HG03378 (cell line): ENCODE results near the gene NF2.

Source experiments
- ATAC-seq: cut with Tn5 transposase; IDR thresholded peaks from one replicate; pipeline ENCODE4 v1.9.1; 2021; ENCODE audit warnings: mild to moderate bottlenecking, moderate library complexity; ENCODE audit not compliant: unreplicated experiment

Gene NF2

GRCh38 chr22:29700900-29701154 is 97.4 kb downstream of the NF2 start:
- no peak for ATAC-seq

DNA sequence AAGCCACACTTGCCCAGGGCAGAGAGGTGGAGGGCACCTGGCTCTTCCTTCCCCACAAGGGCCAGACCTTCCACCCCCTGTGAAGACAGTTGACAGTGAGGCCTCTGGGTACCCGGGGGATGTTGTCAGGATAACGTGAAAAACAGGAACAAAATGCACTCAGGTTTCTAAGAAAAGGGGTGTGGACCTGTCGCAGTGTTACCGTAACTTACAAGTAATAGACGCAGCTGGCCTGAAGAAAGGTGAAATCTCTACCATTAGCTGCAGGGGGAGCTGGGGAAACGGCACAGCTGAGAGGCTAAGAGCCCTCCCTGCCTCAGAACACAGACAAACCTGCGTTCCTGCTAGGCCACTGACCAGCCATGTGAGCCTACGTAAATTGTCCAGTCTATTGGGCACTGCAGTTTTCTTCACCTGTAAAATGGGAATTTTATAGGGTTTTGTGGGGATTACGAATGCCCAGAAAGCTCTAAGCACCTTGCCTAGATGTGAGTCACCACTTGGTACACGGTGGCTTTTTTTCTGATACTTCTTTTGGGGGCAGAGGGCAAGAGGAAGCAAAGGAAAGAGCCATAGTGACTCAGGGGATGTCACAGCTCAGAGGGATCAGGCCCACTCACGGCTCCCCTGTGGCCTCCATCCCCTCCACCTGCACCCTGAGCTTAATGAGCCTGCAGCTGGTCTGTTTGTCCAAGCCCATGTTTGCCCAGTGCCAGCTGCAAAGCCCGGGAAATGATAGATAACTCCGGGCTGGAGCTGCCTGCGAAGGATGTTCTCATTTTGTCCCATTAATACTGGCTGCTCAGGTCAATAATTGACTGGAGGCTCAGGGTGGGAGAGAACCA is 97.9 kb downstream of the NF2 start:
- ATAC-seq = no peak

DNA sequence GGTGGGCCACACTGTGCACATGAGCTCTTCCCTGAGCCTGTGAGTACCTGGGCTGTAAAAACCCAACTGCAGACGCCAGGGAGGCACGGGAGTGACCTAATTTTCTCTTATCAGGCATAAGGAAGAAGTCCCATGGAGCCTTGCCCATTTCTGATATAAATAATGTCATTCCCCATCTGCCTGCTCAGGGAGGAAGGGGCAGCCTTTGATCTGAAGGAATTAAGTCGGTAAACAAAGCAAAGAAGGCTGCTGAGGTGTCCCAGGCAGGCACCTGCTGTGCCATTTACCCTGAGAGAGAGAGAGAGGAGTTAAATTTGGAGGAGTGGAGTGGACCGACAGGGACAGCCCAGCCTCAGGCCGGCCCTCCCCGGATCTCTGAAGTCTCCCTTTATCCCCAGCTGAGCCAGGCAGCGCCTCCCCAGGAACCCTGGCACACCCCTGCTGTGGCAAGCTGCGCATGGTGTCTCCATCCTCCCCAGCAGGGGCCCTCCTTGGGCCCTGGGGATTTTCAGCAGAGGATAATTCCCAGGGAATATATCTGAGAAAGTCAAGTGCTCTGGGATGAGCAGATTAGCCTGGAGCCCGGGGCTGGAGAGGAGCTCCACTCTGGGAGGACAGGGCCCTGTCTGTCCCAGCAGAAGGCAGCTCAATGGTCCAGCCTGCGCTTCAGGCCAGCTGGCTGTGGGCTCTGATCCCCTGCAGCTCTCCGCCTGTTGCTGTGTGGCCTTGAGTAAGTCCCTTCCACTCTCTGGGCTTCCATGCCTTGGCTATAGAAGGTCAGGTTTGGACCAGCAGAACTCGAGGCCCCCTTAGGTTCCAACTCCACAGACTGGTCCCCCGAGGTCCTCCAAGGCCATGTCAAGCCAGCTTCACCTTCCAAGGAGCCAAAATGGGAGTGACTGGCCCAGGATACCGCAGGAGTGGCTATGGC is 98.8 kb downstream of the NF2 start:
- no peak for ATAC-seq

DNA sequence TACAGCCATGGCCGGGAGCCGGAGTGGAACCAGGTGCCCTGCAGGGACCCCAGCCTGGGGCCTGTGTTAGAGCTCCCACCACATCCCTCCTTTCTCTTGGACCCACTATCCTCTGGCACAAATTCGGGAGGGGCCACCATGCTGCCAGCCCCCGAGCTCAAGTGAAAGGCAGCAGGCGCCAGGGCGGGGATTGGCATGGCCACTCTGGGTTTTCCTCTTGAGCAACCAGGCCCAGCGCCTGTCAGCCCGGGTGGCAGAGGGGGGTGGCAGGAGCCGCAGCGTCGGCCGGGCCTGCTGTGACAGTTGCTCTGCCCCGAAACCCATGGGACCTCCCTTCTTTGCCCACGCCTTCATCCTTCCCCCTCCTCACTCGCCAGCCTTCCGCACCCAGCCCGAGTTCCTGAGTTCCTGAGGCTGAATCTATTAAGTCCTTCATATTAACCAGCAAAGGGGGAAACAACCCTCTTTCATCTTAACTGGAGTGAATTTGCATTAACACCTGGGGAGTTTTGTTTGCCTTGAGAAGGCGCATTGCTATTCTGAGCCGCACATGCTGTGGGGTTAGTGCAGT is 99.6 kb downstream of the NF2 start:
- no peak for ATAC-seq

- no peak for ATAC-seq
Observed at GRCh38 chr22:29703569-29704195, 100.2 kb downstream of the NF2 start.

DNA sequence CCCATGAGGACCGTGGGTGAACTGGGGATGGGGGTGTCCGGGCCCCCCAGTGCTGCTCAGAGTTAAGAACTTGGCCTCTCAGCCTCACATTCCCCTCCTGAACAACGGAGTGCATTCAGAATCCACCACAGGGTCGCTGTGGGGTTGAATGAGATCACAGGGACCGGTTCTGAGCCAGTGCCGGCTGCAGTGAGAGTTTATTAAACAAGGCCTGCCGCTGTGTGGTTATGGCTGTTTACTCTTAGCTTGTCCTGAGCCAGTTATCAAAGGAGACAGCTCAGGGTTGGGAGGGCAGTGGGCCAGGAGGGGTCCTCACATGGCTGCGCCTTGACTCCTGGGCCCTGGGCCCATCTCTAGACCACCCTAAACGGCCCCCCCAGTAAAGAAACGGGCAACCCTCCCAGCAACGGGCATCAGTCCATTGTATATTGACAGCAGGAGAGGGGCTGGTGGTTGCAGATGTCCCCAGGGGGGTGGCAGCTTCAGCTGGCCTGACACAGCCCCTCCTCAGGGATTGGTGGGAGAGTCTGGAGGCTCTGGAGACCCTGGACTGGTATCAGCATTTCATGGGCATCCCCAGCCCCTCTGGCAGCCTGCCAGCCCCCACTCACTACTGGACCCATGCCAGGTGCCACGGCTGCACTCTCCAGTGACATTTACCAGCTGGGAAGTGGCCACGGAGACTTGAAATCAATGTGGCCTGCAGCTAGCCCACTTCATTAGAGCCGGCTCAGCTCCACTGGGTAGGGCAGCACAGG is 101.3 kb downstream of the NF2 start:
- no peak for ATAC-seq

DNA sequence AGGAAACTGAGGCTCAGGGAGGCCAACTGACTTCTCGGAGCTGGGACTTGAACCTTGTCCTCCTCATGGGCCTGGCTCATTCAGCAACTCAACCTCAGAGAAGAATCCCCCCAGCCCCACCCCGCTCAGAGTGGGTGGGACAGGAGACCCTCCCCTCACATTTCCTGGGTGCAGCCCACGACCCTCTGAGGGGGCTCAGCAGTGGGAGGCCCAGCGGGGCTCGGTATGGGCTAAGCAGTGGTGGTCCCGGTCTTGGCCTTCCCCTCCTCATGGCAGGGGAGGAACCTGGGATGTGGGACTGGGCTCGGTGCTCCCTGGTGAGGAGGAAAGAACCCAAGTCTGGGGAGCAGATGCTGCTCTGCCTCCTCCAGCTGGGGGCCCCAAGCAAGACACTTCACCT is 102.2 kb downstream of the NF2 start:
- ATAC-seq = no peak

- ATAC-seq = no peak
Observed at GRCh38 chr22:29706486-29706885, 103.1 kb downstream of the NF2 start.

GRCh38 chr22:29707010-29707409 is 103.6 kb downstream of the NF2 start:
- ATAC-seq = no peak

DNA sequence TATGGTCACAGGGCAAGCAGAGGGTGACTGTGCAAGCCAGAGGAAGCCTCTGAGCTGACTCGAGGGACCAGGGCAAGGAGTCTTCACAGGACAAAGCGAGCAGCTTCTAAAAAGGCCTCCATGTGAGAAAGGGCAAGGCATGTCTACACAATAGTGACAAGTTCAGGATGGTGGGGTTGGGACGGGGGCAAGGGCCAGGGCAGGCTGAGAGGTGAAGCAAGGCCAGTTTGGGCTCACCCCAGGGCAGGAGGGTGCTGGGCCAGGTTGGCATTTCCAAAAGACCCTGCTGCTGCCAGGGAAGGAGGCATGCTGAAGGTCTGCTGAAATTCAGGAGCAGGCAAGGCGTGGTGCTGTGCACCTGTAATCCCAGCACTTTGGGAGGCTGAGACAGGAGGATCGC is 104.0 kb downstream of the NF2 start:
- no peak for ATAC-seq

GRCh38 chr22:29710193-29710592 is 106.8 kb downstream of the NF2 start:
- no peak for ATAC-seq

DNA sequence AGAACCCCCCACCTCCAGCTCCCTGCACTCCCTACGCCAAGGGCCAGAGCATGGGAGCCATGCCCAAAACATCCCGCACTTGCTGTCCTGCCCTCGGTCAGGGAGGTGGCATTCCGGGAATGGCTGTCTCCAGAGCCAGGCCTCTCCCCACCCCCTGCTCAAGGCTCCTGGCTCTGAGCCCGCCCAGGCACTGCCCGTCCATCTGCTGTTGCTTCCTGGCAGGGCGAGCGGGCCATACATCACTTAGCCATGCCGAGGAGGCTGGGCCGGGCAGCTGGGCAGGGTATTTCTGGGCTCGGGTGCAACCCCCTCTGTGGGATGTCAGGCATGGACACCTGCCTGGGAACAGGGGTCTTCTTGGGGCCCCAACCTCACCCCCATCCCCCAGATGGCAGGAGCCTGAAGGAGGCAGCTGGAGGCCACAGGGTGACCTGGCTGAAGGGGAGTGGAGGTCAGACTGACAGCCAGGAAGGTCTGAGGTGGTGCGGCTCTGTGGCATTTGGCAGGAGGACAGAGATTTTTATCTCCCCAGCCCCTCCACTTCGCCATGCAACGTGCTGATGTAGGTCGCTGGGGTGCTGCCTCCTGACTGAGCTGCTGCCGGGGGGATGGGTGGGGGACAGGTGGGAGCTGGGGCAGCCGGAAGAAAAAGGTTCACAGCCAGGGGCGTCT is 107.6 kb downstream of the NF2 start:
- no peak for ATAC-seq

DNA sequence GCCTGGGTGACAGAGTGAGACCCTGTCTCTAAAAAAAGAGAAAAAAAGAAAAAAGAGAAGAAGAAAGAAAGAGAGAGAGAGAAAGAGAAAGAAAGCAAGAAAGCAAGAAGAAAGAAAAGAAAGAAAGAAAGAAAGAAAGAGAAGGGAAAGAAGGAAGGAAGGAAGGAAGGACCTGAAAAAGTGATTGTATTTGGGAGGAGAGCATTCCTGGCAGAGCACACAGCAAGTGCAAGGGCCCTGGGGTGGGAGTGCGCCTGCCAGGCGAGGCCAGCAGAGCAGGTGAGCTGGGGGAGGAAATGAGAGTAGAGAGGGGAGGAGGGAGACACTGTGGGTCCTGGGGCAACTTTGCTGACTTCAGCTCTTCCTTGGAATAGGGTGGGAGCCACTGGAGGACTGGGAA is 108.7 kb downstream of the NF2 start:
- ATAC-seq = no peak

DNA sequence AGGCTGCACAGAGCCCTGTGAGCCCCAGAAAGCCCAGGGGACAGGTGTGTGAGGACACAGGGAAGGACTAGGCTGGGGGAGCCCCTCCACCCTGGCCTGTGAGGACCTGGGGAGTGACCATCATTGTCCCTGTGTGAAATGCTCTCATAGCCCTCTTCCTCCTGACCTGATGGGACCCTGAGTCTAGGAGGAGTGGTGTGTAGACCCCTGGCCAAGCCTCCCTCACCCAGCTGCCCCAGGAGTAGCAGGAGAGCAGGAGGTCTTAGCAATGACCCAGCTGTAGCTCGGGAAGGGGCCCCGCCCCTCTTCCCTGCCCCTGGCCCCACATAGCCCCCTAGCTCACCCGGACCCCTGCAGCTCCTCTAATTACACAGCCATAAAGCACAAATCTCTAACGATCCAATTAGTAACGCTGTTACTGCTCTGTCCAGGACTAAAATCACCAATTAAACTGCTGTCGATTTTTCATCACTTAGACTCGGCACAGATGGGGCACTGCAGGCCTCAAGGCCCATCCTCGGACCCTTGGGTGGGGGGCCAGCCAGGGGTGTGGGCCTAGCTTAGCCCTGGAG is 109.8 kb downstream of the NF2 start:
- ATAC-seq = no peak

- ATAC-seq = no peak
Observed at GRCh38 chr22:29715240-29715639, 111.8 kb downstream of the NF2 start.

DNA sequence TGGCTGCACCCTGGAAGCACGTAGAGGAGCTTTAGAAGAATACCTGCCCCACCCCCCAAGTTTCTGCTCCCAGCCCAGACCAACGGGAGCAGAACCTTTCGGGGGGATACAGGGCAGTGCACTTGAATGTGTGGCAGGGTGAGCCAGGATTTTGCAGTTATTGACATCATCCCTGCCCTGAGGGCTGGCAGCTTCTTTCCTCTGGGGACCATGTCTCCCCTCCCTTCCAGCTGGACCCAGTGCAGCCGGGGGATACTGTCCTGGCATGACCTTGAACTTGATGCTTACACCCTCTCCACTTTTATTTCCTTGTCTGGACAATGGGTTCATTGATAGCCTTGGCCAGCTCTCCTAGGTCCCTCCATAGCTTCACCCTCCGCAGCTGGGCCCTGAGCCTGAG is 112.3 kb downstream of the NF2 start:
- no peak for ATAC-seq

- ATAC-seq = no peak
Observed at GRCh38 chr22:29716814-29717545, 113.5 kb downstream of the NF2 start.

DNA sequence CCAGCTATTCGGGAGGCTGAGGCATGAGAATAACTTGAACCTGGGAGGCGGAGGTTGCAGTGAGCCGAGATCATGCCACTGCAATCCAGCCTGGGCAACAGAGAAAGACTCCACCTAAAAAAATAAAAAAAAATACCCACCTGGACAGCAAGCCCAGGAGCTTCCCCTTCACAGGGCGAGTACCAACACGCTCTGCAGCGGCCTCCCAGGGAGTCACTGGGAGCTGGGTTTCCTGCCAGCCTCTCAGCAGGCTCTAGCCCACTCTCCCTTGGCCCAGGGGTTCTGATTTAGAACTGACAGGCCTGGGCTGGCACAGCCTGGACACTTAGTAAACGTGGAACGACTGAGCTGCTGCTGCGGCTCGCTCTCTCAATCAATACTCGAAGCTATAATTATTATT is 114.4 kb downstream of the NF2 start:
- no peak for ATAC-seq
